GM12801 (cell line): ENCODE measurements around the gene CCDC97.

Source experiments
- TF ChIP-seq, protein P1 (sequence below): IDR thresholded peaks from one replicate; pipeline ENCODE4 v1.5.1; 2011; ENCODE audit warnings: control low read depth; ENCODE audit not compliant: insufficient read length; ENCODE audit errors: extremely low read depth

Gene CCDC97

GRCh38 chr19:41334793-41335192 lies 24.8 kb downstream of the CCDC97 start:
- TF ChIP-seq, protein P1, sequence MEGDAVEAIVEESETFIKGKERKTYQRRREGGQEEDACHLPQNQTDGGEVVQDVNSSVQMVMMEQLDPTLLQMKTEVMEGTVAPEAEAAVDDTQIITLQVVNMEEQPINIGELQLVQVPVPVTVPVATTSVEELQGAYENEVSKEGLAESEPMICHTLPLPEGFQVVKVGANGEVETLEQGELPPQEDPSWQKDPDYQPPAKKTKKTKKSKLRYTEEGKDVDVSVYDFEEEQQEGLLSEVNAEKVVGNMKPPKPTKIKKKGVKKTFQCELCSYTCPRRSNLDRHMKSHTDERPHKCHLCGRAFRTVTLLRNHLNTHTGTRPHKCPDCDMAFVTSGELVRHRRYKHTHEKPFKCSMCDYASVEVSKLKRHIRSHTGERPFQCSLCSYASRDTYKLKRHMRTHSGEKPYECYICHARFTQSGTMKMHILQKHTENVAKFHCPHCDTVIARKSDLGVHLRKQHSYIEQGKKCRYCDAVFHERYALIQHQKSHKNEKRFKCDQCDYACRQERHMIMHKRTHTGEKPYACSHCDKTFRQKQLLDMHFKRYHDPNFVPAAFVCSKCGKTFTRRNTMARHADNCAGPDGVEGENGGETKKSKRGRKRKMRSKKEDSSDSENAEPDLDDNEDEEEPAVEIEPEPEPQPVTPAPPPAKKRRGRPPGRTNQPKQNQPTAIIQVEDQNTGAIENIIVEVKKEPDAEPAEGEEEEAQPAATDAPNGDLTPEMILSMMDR = no peak

- TF ChIP-seq, protein P1 = no peak
These were observed 25.5 kb downstream of the CCDC97 start for GRCh38 chr19:41335467-41335866.

DNA sequence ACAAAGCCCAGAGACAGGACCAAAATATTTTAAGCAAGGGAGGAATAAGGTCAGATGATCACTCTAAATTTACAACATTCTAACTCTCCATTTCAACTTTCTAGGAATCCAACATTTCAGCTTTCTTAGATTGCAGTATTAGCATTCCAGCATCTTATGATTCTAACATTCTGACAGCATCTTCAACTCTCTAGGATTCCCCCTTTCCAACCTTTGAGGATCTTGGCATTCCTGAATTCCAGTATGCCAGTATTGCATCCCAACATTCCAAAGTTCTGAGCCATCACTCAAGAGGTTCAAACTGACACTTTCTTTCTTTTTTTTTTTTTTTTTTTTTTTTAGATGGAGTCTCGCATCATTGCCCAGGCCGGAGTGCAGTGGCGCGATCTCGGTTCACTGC lies 30.0 kb downstream of the CCDC97 start:
- TF ChIP-seq, protein P1 = no peak

DNA sequence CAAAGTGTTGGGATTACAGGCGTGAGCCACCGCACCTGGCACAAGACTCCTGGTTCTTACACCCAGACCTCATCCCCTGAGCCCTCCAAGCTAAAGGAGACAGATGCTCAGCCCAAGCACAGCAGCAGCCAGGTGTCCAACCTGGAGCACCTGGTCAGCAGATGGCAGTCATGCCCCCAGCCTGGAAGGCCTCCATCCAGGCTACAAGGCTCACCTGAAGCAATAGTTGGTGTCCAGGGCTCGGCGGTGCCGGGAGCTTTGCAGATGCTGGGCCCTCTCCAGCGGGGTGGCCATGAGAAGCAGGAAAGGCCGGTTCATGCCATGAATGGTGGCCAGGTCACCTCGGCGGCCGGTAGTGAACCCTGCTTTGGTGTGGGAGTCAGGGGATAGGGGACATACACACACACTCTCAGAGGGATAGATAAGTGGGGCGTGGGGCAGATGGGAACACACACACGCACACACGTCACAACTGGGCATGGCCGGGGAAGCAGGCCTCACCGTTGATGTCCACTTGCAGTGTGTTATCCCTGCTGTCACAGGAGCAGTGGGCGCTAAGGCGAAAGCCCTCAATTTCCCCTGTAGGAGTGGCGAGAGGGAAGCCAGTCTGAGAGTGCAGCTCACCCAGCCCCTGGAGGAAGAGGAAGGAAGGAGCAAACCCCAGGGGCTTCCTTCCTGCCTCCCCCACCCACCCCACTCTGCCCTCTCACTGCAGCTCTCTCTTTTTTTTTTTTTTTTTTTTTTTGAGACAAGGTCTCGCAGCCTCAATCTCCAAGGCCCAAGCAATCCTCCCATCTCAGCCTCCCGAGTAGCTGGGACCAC lies 31.9 kb downstream of the CCDC97 start:
- TF ChIP-seq, protein P1 = no peak

DNA sequence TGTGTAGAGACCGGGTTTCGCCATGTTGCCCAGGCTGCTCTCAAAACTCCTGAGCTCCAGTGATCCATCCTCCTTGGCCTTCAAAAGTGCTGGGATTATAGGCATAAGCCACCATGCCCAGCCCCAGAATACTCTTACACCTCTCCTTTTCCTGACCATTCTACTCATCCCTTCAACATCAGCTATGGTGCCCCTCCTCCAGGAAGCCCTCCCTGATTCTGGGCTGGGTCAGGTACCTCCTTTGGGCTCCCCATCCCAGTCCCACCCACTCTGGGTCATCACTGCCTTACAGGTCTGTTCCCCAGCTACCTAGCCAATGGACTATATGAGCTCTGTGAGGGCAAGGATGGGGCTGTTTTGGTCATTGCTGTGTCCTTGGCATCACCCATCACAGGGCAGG lies 34.2 kb downstream of the CCDC97 start:
- TF ChIP-seq, protein P1 = no peak

DNA sequence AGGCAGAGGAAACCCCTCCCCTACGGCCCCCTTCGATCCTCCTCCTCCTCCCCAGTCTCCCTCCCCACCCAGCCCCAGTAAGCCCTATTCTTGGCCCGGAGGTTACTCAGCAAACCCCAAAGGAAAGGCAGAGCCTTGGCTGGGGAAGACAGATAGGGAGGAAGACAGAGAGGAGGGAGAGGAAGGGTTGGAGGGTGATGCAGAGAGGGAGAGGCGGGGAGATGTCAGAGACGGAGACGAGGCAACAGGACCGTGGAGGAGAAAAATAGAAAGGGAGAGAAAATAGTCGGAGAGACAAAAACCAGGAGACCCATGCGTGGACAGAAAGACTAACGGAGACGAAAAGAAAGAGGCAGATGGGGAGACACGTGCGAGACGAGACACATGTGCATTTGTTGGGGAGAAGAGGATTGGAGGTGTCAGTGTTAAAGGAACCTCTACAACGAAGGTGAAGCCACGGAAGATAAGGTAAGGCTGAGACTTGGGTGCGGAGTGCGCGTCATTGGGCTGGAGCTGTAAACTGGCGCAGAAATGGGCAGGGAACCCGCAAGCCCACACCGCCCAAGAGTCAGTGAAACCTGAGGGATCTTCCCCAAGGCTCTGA lies 40.9 kb downstream of the CCDC97 start:
- TF ChIP-seq, protein P1 = no peak

- TF ChIP-seq, protein P1 = no peak
These were observed 41.6 kb downstream of the CCDC97 start for GRCh38 chr19:41351339-41352245.
